ENCODE measurements around the gene TTC31. TPM values are rescaled to one million over a fixed set of nuclear protein-coding genes. Genes with fewer than 3 reads are reported as not detected.
A peak's percentile ranks its signal among the peaks of the same experiment; 100 is the strongest.
"Not testable (repeated sequence)": the region's sequence is repeated elsewhere in the genome, so short reads cannot be mapped to it uniquely, and the experiment has no call there.

The TTC31 gene
- total RNA-seq, 2 experiments from 2014 or later = 39.4 to 48.8 TPM

GRCh38 chr2:74461187-74462053, 21.5 kb upstream of the TTC31 start:
- no peak overlapping the region for H3K27ac Mint-ChIP-seq
- H3K4me1 Mint-ChIP-seq = peaks cover 42% of the 10 kb centered on the region
- CTCF ChIA-PET = interaction anchor here (1.0 to 3.8 kb wide), 2 partner anchors 21 to 124 kb away, joined by 4 to 19 read pairs; partner anchors contain the start of genes CCDC142 and TTC31
- H3K4me3 Mint-ChIP-seq = no peak overlapping the region
- no peaks in the 10 kb centered on the region for H3K27me3 Mint-ChIP-seq
- ATAC-seq (no peak), DNase-seq (no peak)
- H3K9me3 Mint-ChIP-seq (ENCODE audit: low read depth) = no peaks in the 10 kb centered on the region
- peaks cover 14% of the 10 kb centered on the region for H3K36me3 Mint-ChIP-seq

GRCh38 chr2:74462054-74462785, 20.7 kb upstream of the TTC31 start:
- Mint-ChIP-seq H3K27me3 (no peaks in the 10 kb centered on the region), H3K9me3 (ENCODE audit: low read depth) (no peaks in the 10 kb centered on the region), H3K27ac (no peak overlapping the region), H3K4me1 (peaks cover 34% of the 10 kb centered on the region), H3K4me3 (no peak overlapping the region), H3K36me3 (peaks cover 13% of the 10 kb centered on the region)
- no peak for ATAC-seq
- CTCF ChIA-PET = interaction anchor here (0.7 to 3.8 kb wide), 3 partner anchors 10 to 123 kb away, joined by 3 to 19 read pairs (median 4); partner anchors contain the start of genes CCDC142, MRPL53 and TTC31
- DNase-seq = no peak

- Mint-ChIP-seq H3K36me3 (peaks cover 13% of the 10 kb centered on the region), H3K9me3 (ENCODE audit: low read depth) (no peaks in the 10 kb centered on the region), H3K27ac (no peak overlapping the region), H3K27me3 (no peaks in the 10 kb centered on the region), H3K4me1 (peaks cover 33% of the 10 kb centered on the region), H3K4me3 (peak overlapping the region; percentile 38)
- ATAC-seq = no peak
- CTCF ChIA-PET = interaction anchor here (0.7 to 3.8 kb wide), 2 partner anchors 10 to 19 kb away, joined by 3 to 19 read pairs; partner anchors contain the start of genes CCDC142, MRPL53 and TTC31
- no peak for DNase-seq
Observed at GRCh38 chr2:74462786-74463105, 20.1 kb upstream of the TTC31 start.

GRCh38 chr2:74464406-74464805, 18.5 kb upstream of the TTC31 start:
- ATAC-seq (peak; percentile 3), DNase-seq (no peak)
- Mint-ChIP-seq H3K27ac (peak overlapping the region; percentile 76), H3K4me3 (peak overlapping the region; percentile 97), H3K9me3 (ENCODE audit: low read depth) (no peaks in the 10 kb centered on the region), H3K36me3 (peaks cover 11% of the 10 kb centered on the region), H3K4me1 (peaks cover 26% of the 10 kb centered on the region), H3K27me3 (no peaks in the 10 kb centered on the region)
- CTCF ChIA-PET = interaction anchor here (1.5 to 5.4 kb wide), 5 partner anchors 9 to 73 kb away, joined by 5 to 36 read pairs (median 5); partner anchors contain the start of genes CCDC142, INO80B and TTC31

GRCh38 chr2:74470742-74471141, 12.1 kb upstream of the TTC31 start:
- Mint-ChIP-seq H3K4me1 (peaks cover 34% of the 10 kb centered on the region), H3K36me3 (peaks cover 28% of the 10 kb centered on the region), H3K4me3 (peak overlapping the region; percentile 55), H3K27ac (peak overlapping the region; percentile 74)
- not testable (repeated sequence) for DNase-seq; H3K27me3 Mint-ChIP-seq; ATAC-seq; H3K9me3 Mint-ChIP-seq (ENCODE audit: low read depth)
- CTCF ChIA-PET = interaction anchor here (0.8 to 5.5 kb wide), 3 partner anchors 12 to 15 kb away, joined by 3 to 58 read pairs (median 10); partner anchors contain the start of genes CCDC142, INO80B, TTC31 and WBP1

GRCh38 chr2:74471332-74472065, 11.4 kb upstream of the TTC31 start:
- H3K4me1 Mint-ChIP-seq = peaks cover 31% of the 10 kb centered on the region
- DNase-seq (no peak), ATAC-seq (no peak)
- peaks cover 28% of the 10 kb centered on the region for H3K36me3 Mint-ChIP-seq
- H3K9me3 Mint-ChIP-seq (ENCODE audit: low read depth) = no peaks in the 10 kb centered on the region
- H3K27ac Mint-ChIP-seq = peak overlapping the region; percentile 95
- H3K27me3 Mint-ChIP-seq = no peaks in the 10 kb centered on the region
- H3K4me3 Mint-ChIP-seq = peak overlapping the region; percentile 94
- CTCF ChIA-PET = interaction anchor here (0.8 to 5.5 kb wide), 5 partner anchors 9 to 50 kb away, joined by 3 to 58 read pairs (median 3); partner anchors contain the start of genes C2orf81, CCDC142, INO80B and TTC31

- CTCF ChIA-PET = interaction anchor here (0.7 to 5.5 kb wide), 13 partner anchors 10 to 115 kb away, joined by 3 to 58 read pairs (median 4); partner anchors contain the start of genes C2orf81, CCDC142, INO80B and LBX2
- Mint-ChIP-seq H3K4me3 (peak within 1 kb of the TSS; percentile 94), H3K36me3 (peaks cover 31% of the 10 kb centered on the region), H3K27me3 (no peaks in the 10 kb centered on the region), H3K27ac (peak within 1 kb of the TSS; percentile 95), H3K4me1 (peaks cover 31% of the 10 kb centered on the region), H3K9me3 (ENCODE audit: low read depth) (no peaks in the 10 kb centered on the region)
- peak; percentile 93 for ATAC-seq
- peak; percentile 97 for DNase-seq
Observed at GRCh38 chr2:74472086-74472944, 10.6 kb upstream of the TTC31 start, which contains the start of gene MRPL53. Gene MRPL53 (minus strand): TSS chr2:74472680. CDS start chr2:74472660, 20 bp downstream.

- DNase-seq = no peak
- H3K4me3 Mint-ChIP-seq = peak overlapping the region; percentile 94
- ATAC-seq = peak; percentile 0
- CTCF ChIA-PET = interaction anchor here (0.7 to 5.5 kb wide), 12 partner anchors 9 to 115 kb away, joined by 3 to 58 read pairs (median 4); partner anchors contain the start of genes C2orf81, CCDC142, INO80B and LBX2
- no peaks in the 10 kb centered on the region for H3K9me3 Mint-ChIP-seq (ENCODE audit: low read depth)
- H3K27ac Mint-ChIP-seq = peak overlapping the region; percentile 95
- peaks cover 35% of the 10 kb centered on the region for H3K4me1 Mint-ChIP-seq
- H3K36me3 Mint-ChIP-seq = peaks cover 34% of the 10 kb centered on the region
- no peaks in the 10 kb centered on the region for H3K27me3 Mint-ChIP-seq
Observed at GRCh38 chr2:74472945-74473258, 10.0 kb upstream of the TTC31 start.

- H3K4me1 Mint-ChIP-seq = peaks cover 39% of the 10 kb centered on the region
- H3K27ac Mint-ChIP-seq = no peak overlapping the region
- H3K4me3 Mint-ChIP-seq = no peak overlapping the region
- CTCF ChIA-PET = interaction anchor here (0.9 to 5.5 kb wide), 4 partner anchors 7 to 225 kb away, joined by 3 to 58 read pairs (median 12); partner anchors contain the start of genes CCDC142, INO80B, TTC31 and WBP1
- H3K36me3 Mint-ChIP-seq = peaks cover 38% of the 10 kb centered on the region
- ATAC-seq (no peak), DNase-seq (no peak)
- H3K27me3 Mint-ChIP-seq = no peaks in the 10 kb centered on the region
- no peaks in the 10 kb centered on the region for H3K9me3 Mint-ChIP-seq (ENCODE audit: low read depth)
Observed at GRCh38 chr2:74474481-74474880, 8.4 kb upstream of the TTC31 start.

GRCh38 chr2:74474899-74475298, 8.0 kb upstream of the TTC31 start:
- H3K36me3 Mint-ChIP-seq = peaks cover 39% of the 10 kb centered on the region
- H3K27me3 Mint-ChIP-seq = no peaks in the 10 kb centered on the region
- H3K27ac Mint-ChIP-seq = no peak overlapping the region
- DNase-seq (no peak), ATAC-seq (no peak)
- no peak overlapping the region for H3K4me3 Mint-ChIP-seq
- CTCF ChIA-PET = interaction anchor here (0.9 to 5.5 kb wide), 7 partner anchors 8 to 225 kb away, joined by 3 to 58 read pairs (median 4); partner anchors contain the start of genes INO80B and WBP1
- no peaks in the 10 kb centered on the region for H3K9me3 Mint-ChIP-seq (ENCODE audit: low read depth)
- peaks cover 39% of the 10 kb centered on the region for H3K4me1 Mint-ChIP-seq

- H3K9me3 Mint-ChIP-seq (ENCODE audit: low read depth) = no peaks in the 10 kb centered on the region
- DNase-seq (no peak), ATAC-seq (no peak)
- H3K4me3 Mint-ChIP-seq = peak overlapping the region; percentile 97
- no peaks in the 10 kb centered on the region for H3K27me3 Mint-ChIP-seq
- peak overlapping the region; percentile 15 for H3K27ac Mint-ChIP-seq
- CTCF ChIA-PET = interaction anchor here (0.9 to 5.2 kb wide), 15 partner anchors 8 to 146 kb away, joined by 3 to 79 read pairs (median 19); partner anchors contain the start of genes AUP1, HTRA2, INO80B and MOGS
- H3K4me1 Mint-ChIP-seq = peaks cover 45% of the 10 kb centered on the region
- H3K36me3 Mint-ChIP-seq = peaks cover 31% of the 10 kb centered on the region
Observed at GRCh38 chr2:74481431-74481830, 1.4 kb upstream of the TTC31 start.
